GM19372 (cell line): Measurements from ENCODE around the gene CARS2.

Source experiments
- ATAC-seq: cut with Tn5 transposase; IDR thresholded peaks from one replicate; pipeline ENCODE4 v1.9.1; 2021; ENCODE audit warnings: mild to moderate bottlenecking, low read depth, moderate library complexity; ENCODE audit not compliant: unreplicated experiment

Gene CARS2

GRCh38 chr13:110593430-110594130 lies 112.3 kb downstream of the CARS2 start:
- peak; percentile 91 for ATAC-seq

GRCh38 chr13:110592665-110593064 lies 113.3 kb downstream of the CARS2 start:
- no peak for ATAC-seq
